ENCODE results near the gene ANKRD13D. TPM values are rescaled to one million over a fixed set of nuclear protein-coding genes. Genes with fewer than 3 reads are reported as not detected.

The ANKRD13D gene
- polyA plus RNA-seq, 1 experiment: 30.7 TPM

- TF ChIP-seq CTCF (IDR thresholded peaks at IDR 0.05; ENCODE audit: insufficient read depth, low read depth, low read length): no peak
- ChIA-PET CTCF (interaction anchor here (0.8 to 11.2 kb wide), 7 partner anchors 16 to 61 kb away, joined by 3 to 133 read pairs (median 4); partner anchors contain the start of gene POLD4), POLR2A (no interaction called here)
- Histone ChIP-seq H3K4me3 (ENCODE audit: low read depth, low read length) (no peak overlapping the region), H3K27me3 (ENCODE audit: control insufficient read depth, insufficient read depth, low read length) (no peaks in the 10 kb centered on the region), H3K36me3 (ENCODE audit: control insufficient read depth, insufficient read depth, low read length) (no peaks in the 10 kb centered on the region)
- no peak for DNase-seq (ENCODE audit: low read depth)
Observed at GRCh38 chr11:67320691-67321090, 31.6 kb downstream of the ANKRD13D start.

DNA sequence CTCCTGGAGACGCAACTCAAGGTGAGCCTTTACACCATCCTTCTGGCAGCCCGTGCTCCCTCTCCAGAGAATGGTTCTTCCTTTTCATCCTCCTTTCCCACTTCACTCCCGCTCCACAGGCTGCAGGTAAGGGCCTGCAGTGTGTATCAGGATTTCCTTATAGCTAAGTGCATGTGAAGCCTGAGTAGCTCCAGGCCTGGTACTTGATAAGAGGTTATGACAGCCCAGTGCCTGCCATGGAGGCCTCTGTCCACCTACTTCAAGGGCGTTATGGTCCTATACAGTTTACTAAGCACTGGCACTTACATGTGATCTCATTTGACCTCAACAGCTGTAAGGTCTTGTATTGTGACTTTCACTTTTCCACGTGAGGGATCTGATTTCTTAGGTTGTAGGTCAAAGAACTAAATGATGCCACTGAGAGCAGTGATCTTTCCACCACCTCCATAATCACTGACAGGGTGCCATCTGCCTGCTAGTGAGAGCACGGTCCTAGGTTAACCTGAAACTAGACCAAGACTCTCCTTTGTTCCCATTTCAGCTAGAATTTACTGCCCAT, 32.3 kb downstream of the ANKRD13D start:
- no peaks in the 10 kb centered on the region for H3K27me3 ChIP-seq (ENCODE audit: control insufficient read depth, insufficient read depth, low read length)
- POLR2A ChIA-PET: no interaction called here
- CTCF ChIA-PET: interaction anchor here (1.2 to 11.2 kb wide), 5 partner anchors 25 to 60 kb away, joined by 3 to 133 read pairs (median 33); no protein-coding TSS in a partner anchor
- TF ChIP-seq CTCF (IDR thresholded peaks at IDR 0.05; ENCODE audit: insufficient read depth, low read depth, low read length): no peak
- H3K4me3 ChIP-seq (ENCODE audit: low read depth, low read length): no peak overlapping the region
- H3K36me3 ChIP-seq (ENCODE audit: control insufficient read depth, insufficient read depth, low read length): no peaks in the 10 kb centered on the region
- no peak for DNase-seq (ENCODE audit: low read depth)

- TF ChIP-seq CTCF (IDR thresholded peaks at IDR 0.05; ENCODE audit: insufficient read depth, low read depth, low read length): no peak
- H3K4me3 ChIP-seq (ENCODE audit: low read depth, low read length): no peak overlapping the region
- no peak for DNase-seq (ENCODE audit: low read depth)
- ChIA-PET CTCF (interaction anchor here (0.7 to 11.2 kb wide), 10 partner anchors 19 to 241 kb away, joined by 3 to 133 read pairs (median 4); partner anchors contain the start of gene SSH3), POLR2A (interaction anchor here (1.1 kb wide), 1 partner anchor 10 kb away, joined by 14 read pairs; no protein-coding TSS in a partner anchor)
- H3K36me3 ChIP-seq (ENCODE audit: control insufficient read depth, insufficient read depth, low read length): no peaks in the 10 kb centered on the region
- no peaks in the 10 kb centered on the region for H3K27me3 ChIP-seq (ENCODE audit: control insufficient read depth, insufficient read depth, low read length)
Observed at GRCh38 chr11:67322049-67322448, 32.9 kb downstream of the ANKRD13D start.

- no peaks in the 10 kb centered on the region for H3K36me3 ChIP-seq (ENCODE audit: control insufficient read depth, insufficient read depth, low read length)
- H3K27me3 ChIP-seq (ENCODE audit: control insufficient read depth, insufficient read depth, low read length): no peaks in the 10 kb centered on the region
- CTCF ChIA-PET: interaction anchor here (1.2 to 11.2 kb wide), 7 partner anchors 11 to 71 kb away, joined by 3 to 133 read pairs (median 11); partner anchors contain the start of gene POLD4
- DNase-seq (ENCODE audit: low read depth): no peak
- TF ChIP-seq CTCF (IDR thresholded peaks at IDR 0.05; ENCODE audit: insufficient read depth, low read depth, low read length): no peak
- H3K4me3 ChIP-seq (ENCODE audit: low read depth, low read length): no peak overlapping the region
- POLR2A ChIA-PET: no interaction called here
Observed at GRCh38 chr11:67323526-67323925, 34.4 kb downstream of the ANKRD13D start.

GRCh38 chr11:67332081-67332691, 43.1 kb downstream of the ANKRD13D start:
- no peak for TF ChIP-seq CTCF (IDR thresholded peaks at IDR 0.05; ENCODE audit: insufficient read depth, low read depth, low read length)
- no peaks in the 10 kb centered on the region for H3K36me3 ChIP-seq (ENCODE audit: control insufficient read depth, insufficient read depth, low read length)
- ChIA-PET POLR2A (interaction anchor here (1.2 kb wide), 1 partner anchor 10 kb away, joined by 14 read pairs; no protein-coding TSS in a partner anchor), CTCF (interaction anchor here (0.7 to 1.6 kb wide), 4 partner anchors 8 to 50 kb away, joined by 3 read pairs; no protein-coding TSS in a partner anchor)
- no peak for DNase-seq (ENCODE audit: low read depth)
- no peak overlapping the region for H3K4me3 ChIP-seq (ENCODE audit: low read depth, low read length)
- H3K27me3 ChIP-seq (ENCODE audit: control insufficient read depth, insufficient read depth, low read length): no peaks in the 10 kb centered on the region
